HCT116 (cell line): ENCODE measurements around the gene AIRE. TPM values are rescaled to one million over a fixed set of nuclear protein-coding genes. Genes with fewer than 3 reads are reported as not detected.

ENCODE experiments used
- ATAC-seq: fragments of 200-7000 bp; cut with Tn5 transposase; 2 replicates; pipeline ENCODE4 v1.9.1; 2020; ENCODE audit warnings: mild to moderate bottlenecking, moderate library complexity
- BruUV-seq: library from RNA; stranded (reverse); fragments of 400-500 nt; replicated peaks from 2 replicates; lab custom pipeline; 2021; lab: Mats Ljungman, UMichigan
- CTCF ChIA-PET: fragments of 300-600 bp; sonication (Branson Sonifier 250); formaldehyde crosslinking; loops from one replicate; lab custom pipeline; 2021; ENCODE audit warnings: antibody characterized with exemption; lab: Charles Lee
- POLR2A ChIA-PET: fragments of 300-600, 350-600 bp; sonication (Branson Sonifier 250); formaldehyde crosslinking; loops from one replicate; lab custom pipeline; 2021; ENCODE audit warnings: antibody characterized with exemption; lab: Charles Lee
- RAD21 ChIA-PET, 2 experiments: fragments of 300-600 bp; sonication (Branson Sonifier 250); formaldehyde crosslinking; loops; one replicate each; lab custom pipeline; 2023; ENCODE audit warnings: low total read pairs in 2 of 2; ENCODE audit not compliant: uncharacterized antibody in 2 of 2, unreplicated experiment in 2 of 2, low non-redundant PET in 1 of 2; lab: Charles Lee
- DNase-seq: peaks from one replicate; pipeline ENCODE4 v3.0.0-alpha.2; 2010; ENCODE audit warnings: low read depth, low spot score
- H2AFZ ChIP-seq: fragments of 200-600 bp; shearing (Covaris generic), sonication (generic); 2 replicates; pipeline ENCODE4 v1.6.1; 2017; ENCODE audit warnings: low read depth, mixed run types, mixed read lengths, antibody characterized with exemption, low read length; ENCODE audit not compliant: poor library complexity, severe bottlenecking
- H3K27ac ChIP-seq: 2 replicates; pipeline ENCODE4 v1.5.1; 2012; ENCODE audit warnings: low read depth, low read length
- H3K27me3 ChIP-seq: fragments of 200-600 bp; sonication (generic); 2 replicates; pipeline ENCODE4 v1.6.1; 2016; ENCODE audit warnings: mixed run types, low read length, mixed read lengths; ENCODE audit not compliant: insufficient read depth
- H3K36me3 ChIP-seq, 2 experiments: fragments of 200-500 bp in 1 of 2; fragments of 200-600 bp in 1 of 2; sonication (Bioruptor generic) in 1 of 2; sonication (generic) in 1 of 2; 2 replicates each; pipeline versions ENCODE4 v1.5.1 to v1.6.1; 2014 to 2016; ENCODE audit warnings: low read length in 2 of 2, inconsistent platforms in 1 of 2, mixed read lengths in 1 of 2, mixed run types in 1 of 2; ENCODE audit not compliant: insufficient read depth in 2 of 2, control insufficient read depth in 1 of 2
- H3K4me1 ChIP-seq, 2 experiments: fragments of 200-600 bp in 1 of 2; sonication (generic) in 1 of 2; 2 replicates each; pipeline versions ENCODE4 v1.5.1 to v1.6.1; 2012 to 2017; ENCODE audit warnings: low read length in 2 of 2, inconsistent platforms in 1 of 2, mild to moderate bottlenecking in 1 of 2, mixed read lengths in 1 of 2, mixed run types in 1 of 2, moderate library complexity in 1 of 2; ENCODE audit not compliant: insufficient read depth in 2 of 2, control insufficient read depth in 1 of 2
- H3K4me2 ChIP-seq: fragments of 200-600 bp; sonication (generic); 2 replicates; pipeline ENCODE4 v1.6.1; 2017; ENCODE audit warnings: mixed run types, low read length, mixed read lengths
- H3K4me3 ChIP-seq, 2 experiments: fragments of 200-600 bp in 1 of 2; sonication (generic) in 1 of 2; replicated peaks in 1 of 2; 2 replicates each; pipeline ENCODE4 v1.5.1; 2011 to 2016; ENCODE audit warnings: low read length in 2 of 2, control low read depth in 1 of 2, low read depth in 1 of 2, mild to moderate bottlenecking in 1 of 2, mixed read lengths in 1 of 2, mixed run types in 1 of 2
- H3K79me2 ChIP-seq: fragments of 200-600 bp; sonication (generic); 2 replicates; pipeline ENCODE4 v1.6.1; 2017; ENCODE audit warnings: mild to moderate bottlenecking, mixed run types, low read length, moderate library complexity, mixed read lengths; ENCODE audit not compliant: insufficient read depth
- H3K9ac ChIP-seq: fragments of 200-600 bp; sonication (generic); 2 replicates; pipeline ENCODE4 v1.6.1; 2016; ENCODE audit warnings: low read length, mixed read lengths
- H3K9me2 ChIP-seq: fragments of 200-600 bp; sonication (generic), shearing (Covaris generic); 2 replicates; pipeline ENCODE4 v1.6.1; 2017; ENCODE audit warnings: mixed run types, mild to moderate bottlenecking, moderate library complexity; ENCODE audit not compliant: insufficient read depth
- H3K9me3 ChIP-seq, 2 experiments: fragments of 200-500 bp in 1 of 2; fragments of 200-600 bp in 1 of 2; sonication (Bioruptor generic) in 1 of 2; sonication (generic) in 1 of 2; 2 replicates each; pipeline ENCODE4 v1.6.1; 2014 to 2017; ENCODE audit warnings: low read length in 2 of 2, mixed read lengths in 2 of 2, inconsistent platforms in 1 of 2, low read depth in 1 of 2, mild to moderate bottlenecking in 1 of 2, mixed run types in 1 of 2, moderate library complexity in 1 of 2; ENCODE audit not compliant: control insufficient read depth in 1 of 2, insufficient read depth in 1 of 2
- H4K20me1 ChIP-seq: fragments of 200-600 bp; sonication (generic), shearing (Covaris generic); 2 replicates; pipeline ENCODE4 v1.6.1; 2017; ENCODE audit warnings: mixed run types, mild to moderate bottlenecking, moderate library complexity; ENCODE audit not compliant: insufficient read depth
- ELF1 ChIP-seq: IDR thresholded peaks from 2 replicates; pipeline ENCODE4 v1.6.1; 2012; ENCODE audit warnings: low read depth, borderline replicate concordance
- SIN3A ChIP-seq: IDR thresholded peaks from 2 replicates; pipeline ENCODE4 v1.6.1; 2012; ENCODE audit warnings: low read depth
- intact Hi-C: fragments of 100-400 bp; cut with micrococcal nuclease; formaldehyde crosslinking; loops from 2 replicates; pipeline ENCODE4 v1.10.0; 2022
- total RNA-seq: library from RNA; stranded (reverse); gene quantifications from one replicate; pipeline ENCODE4 v1.2.1, GENCODE V29; 2021; ENCODE audit not compliant: unreplicated experiment
- TF ChIP-seq, protein P1 (sequence below): IDR thresholded peaks from 2 replicates; pipeline ENCODE4 v1.6.1; 2012; ENCODE audit warnings: low read depth
- TF ChIP-seq, protein P2 (sequence below), 3 experiments: fragments of 200-600 bp in 1 of 3; sonication (generic) in 1 of 3; IDR thresholded peaks in 2 of 3; conservative IDR thresholded peaks in 1 of 3; 2 replicates each; pipeline ENCODE4 v1.5.1; 2012 to 2017; ENCODE audit warnings: low read depth in 2 of 3, low read length in 2 of 3, antibody characterized with exemption in 1 of 3, borderline replicate concordance in 1 of 3, control low read depth in 1 of 3, mild to moderate bottlenecking in 1 of 3, mixed read lengths in 1 of 3, mixed run types in 1 of 3, moderate library complexity in 1 of 3; ENCODE audit not compliant: insufficient read depth in 1 of 3

The AIRE gene
- total RNA-seq, 1 experiment from 2014 or later = not detected

DNA sequence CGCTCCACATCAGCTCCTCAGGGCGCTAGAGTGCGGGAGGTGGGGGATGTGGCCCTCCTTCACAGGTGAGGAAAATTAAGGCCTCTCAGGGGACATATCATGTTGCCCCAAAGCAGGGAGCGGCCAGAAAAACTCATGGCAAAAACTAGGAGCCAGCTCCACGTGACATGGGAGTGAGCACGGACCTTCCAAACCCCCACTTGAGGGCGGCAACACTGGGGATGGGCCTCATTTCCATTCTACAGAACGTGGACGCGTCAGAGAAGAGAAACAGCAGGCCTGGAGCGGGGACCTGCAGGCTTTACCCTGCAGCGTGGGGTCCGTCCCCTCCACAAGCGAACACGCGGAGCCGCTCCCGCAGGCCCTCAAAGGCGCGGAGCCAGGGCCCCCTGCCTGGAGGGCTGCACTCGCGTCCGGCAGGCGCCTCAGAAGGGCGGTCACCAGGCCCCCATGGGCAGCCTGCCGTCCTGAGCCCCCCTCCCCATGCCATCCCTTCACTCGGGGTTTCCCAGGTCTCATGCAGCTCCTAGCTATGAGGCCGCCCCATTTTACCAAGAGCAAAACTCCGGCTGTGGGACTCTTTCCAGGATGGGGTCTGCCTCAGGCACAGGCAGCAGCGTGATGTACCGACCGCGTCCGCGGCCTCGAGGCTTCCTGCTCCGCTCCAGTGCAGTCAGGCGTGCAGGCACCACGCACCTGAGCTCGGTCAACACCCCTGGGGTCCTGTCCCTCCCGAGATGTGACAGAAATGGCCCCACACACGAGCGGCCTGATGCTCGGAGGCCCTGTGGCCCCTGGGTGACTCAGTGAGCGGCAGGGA, 48.0 kb downstream of the AIRE start:
- H3K27me3 ChIP-seq = no peaks in the 10 kb centered on the region
- ATAC-seq (no peak), DNase-seq (no peak)
- no peaks in the 10 kb centered on the region for H3K9me3 ChIP-seq
- CTCF ChIA-PET = no interaction called here
- H2AFZ ChIP-seq = no peak overlapping the region
- RAD21 ChIA-PET = no interaction called here
- no peak overlapping the region for H3K4me2 ChIP-seq
- H4K20me1 ChIP-seq = no peaks in the 10 kb centered on the region
- H3K9ac ChIP-seq = no peak overlapping the region
- POLR2A ChIA-PET = interaction anchor here (0.6 kb wide), 1 partner anchor 464 kb away, joined by 3 read pairs; no protein-coding TSS in a partner anchor
- H3K9me2 ChIP-seq = no peaks in the 10 kb centered on the region
- TF ChIP-seq, protein P1, sequence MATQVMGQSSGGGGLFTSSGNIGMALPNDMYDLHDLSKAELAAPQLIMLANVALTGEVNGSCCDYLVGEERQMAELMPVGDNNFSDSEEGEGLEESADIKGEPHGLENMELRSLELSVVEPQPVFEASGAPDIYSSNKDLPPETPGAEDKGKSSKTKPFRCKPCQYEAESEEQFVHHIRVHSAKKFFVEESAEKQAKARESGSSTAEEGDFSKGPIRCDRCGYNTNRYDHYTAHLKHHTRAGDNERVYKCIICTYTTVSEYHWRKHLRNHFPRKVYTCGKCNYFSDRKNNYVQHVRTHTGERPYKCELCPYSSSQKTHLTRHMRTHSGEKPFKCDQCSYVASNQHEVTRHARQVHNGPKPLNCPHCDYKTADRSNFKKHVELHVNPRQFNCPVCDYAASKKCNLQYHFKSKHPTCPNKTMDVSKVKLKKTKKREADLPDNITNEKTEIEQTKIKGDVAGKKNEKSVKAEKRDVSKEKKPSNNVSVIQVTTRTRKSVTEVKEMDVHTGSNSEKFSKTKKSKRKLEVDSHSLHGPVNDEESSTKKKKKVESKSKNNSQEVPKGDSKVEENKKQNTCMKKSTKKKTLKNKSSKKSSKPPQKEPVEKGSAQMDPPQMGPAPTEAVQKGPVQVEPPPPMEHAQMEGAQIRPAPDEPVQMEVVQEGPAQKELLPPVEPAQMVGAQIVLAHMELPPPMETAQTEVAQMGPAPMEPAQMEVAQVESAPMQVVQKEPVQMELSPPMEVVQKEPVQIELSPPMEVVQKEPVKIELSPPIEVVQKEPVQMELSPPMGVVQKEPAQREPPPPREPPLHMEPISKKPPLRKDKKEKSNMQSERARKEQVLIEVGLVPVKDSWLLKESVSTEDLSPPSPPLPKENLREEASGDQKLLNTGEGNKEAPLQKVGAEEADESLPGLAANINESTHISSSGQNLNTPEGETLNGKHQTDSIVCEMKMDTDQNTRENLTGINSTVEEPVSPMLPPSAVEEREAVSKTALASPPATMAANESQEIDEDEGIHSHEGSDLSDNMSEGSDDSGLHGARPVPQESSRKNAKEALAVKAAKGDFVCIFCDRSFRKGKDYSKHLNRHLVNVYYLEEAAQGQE = no peak
- TF ChIP-seq, protein P2, sequence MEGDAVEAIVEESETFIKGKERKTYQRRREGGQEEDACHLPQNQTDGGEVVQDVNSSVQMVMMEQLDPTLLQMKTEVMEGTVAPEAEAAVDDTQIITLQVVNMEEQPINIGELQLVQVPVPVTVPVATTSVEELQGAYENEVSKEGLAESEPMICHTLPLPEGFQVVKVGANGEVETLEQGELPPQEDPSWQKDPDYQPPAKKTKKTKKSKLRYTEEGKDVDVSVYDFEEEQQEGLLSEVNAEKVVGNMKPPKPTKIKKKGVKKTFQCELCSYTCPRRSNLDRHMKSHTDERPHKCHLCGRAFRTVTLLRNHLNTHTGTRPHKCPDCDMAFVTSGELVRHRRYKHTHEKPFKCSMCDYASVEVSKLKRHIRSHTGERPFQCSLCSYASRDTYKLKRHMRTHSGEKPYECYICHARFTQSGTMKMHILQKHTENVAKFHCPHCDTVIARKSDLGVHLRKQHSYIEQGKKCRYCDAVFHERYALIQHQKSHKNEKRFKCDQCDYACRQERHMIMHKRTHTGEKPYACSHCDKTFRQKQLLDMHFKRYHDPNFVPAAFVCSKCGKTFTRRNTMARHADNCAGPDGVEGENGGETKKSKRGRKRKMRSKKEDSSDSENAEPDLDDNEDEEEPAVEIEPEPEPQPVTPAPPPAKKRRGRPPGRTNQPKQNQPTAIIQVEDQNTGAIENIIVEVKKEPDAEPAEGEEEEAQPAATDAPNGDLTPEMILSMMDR (IDR thresholded peaks at IDR 0.05 in 2 of 3, conservative IDR thresholded peaks at IDR 0.05 in 1 of 3; ENCODE audit: borderline replicate concordance in 1 of 3, insufficient read depth in 1 of 3, low read depth in 2 of 3, low read length in 2 of 3) = no peak
- TF ChIP-seq ELF1 = no peak
- no peak for TF ChIP-seq SIN3A
- TF ChIP-seq, all 23 proteins: peak for 0
- BruUV-seq = no TSS peak
- peaks cover 6% of the 10 kb centered on the region in 2 experiments; a peak in 3 of 4 replicates for H3K4me1 ChIP-seq
- intact Hi-C loops = no loop called here
- no peak overlapping the region for H3K4me3 ChIP-seq
- no peaks in the 10 kb centered on the region for H3K79me2 ChIP-seq
- no peaks in the 10 kb centered on the region for H3K36me3 ChIP-seq
- H3K27ac ChIP-seq = no peak overlapping the region
